ENCODE data around the gene VASH2. TPM values are rescaled to one million over a fixed set of nuclear protein-coding genes. Genes with fewer than 3 reads are reported as not detected.

The VASH2 gene
- total RNA-seq, 1 experiment from 2014 or later = 5.8 TPM

DNA sequence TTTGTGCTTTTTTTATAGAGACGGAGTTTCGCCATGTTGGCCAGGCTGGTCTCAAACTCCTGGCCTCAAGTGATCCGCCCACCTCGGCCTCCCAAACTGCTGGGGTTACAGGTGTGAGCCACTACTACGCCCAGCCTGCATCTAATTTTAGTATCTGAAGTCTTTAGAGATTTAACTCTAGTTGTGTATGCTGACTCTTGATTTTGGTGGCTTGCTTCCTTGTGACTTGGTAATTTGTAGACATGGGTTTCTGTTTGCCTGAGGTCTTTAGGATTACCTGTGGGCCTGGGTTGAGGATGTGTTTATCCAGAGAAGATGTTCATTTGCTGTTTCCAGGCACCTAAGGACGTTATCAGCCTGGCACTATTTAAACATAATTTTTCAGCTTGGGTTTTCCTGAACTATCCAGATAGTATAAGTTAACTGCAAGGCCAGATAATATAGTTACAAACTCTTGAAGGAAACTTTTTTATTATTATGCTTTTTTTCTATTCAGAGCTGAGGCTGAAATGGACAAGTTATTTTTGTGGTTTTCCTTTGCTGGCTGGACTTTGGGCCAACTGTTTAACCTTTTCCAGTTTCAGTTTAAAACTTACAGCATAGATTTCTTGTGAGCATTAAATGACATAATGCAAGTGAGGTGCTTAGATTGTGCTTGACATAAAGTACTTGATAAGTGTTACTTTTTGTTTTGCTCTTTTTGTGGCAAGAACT, 7.5 kb upstream of the VASH2 start:
- intact Hi-C loops (cut with micrococcal nuclease; ENCODE audit: unreplicated experiment) = no loop called here
- no peak for DNase-seq
- Mint-ChIP-seq H3K27me3 (ENCODE audit: unreplicated experiment) (no peaks in the 10 kb centered on the region), H3K9me3 (ENCODE audit: low read depth, unreplicated experiment) (no peaks in the 10 kb centered on the region), H3K4me1 (ENCODE audit: low read depth, unreplicated experiment) (no peaks in the 10 kb centered on the region), H3K27ac (ENCODE audit: unreplicated experiment) (no peak overlapping the region), H3K36me3 (ENCODE audit: insufficient read depth, unreplicated experiment) (no peaks in the 10 kb centered on the region), H3K4me3 (ENCODE audit: low read depth, unreplicated experiment) (no peak overlapping the region)
- BruUV-seq (replicated peaks) = no TSS peak
- TF ChIP-seq, protein P1, sequence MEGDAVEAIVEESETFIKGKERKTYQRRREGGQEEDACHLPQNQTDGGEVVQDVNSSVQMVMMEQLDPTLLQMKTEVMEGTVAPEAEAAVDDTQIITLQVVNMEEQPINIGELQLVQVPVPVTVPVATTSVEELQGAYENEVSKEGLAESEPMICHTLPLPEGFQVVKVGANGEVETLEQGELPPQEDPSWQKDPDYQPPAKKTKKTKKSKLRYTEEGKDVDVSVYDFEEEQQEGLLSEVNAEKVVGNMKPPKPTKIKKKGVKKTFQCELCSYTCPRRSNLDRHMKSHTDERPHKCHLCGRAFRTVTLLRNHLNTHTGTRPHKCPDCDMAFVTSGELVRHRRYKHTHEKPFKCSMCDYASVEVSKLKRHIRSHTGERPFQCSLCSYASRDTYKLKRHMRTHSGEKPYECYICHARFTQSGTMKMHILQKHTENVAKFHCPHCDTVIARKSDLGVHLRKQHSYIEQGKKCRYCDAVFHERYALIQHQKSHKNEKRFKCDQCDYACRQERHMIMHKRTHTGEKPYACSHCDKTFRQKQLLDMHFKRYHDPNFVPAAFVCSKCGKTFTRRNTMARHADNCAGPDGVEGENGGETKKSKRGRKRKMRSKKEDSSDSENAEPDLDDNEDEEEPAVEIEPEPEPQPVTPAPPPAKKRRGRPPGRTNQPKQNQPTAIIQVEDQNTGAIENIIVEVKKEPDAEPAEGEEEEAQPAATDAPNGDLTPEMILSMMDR (IDR thresholded peaks at IDR 0.05; ENCODE audit: unreplicated experiment) = no peak
- CTCF ChIA-PET = interaction anchor here (0.5 kb wide), 1 partner anchor 1184 kb away, joined by 3 read pairs; no protein-coding TSS in a partner anchor

DNA sequence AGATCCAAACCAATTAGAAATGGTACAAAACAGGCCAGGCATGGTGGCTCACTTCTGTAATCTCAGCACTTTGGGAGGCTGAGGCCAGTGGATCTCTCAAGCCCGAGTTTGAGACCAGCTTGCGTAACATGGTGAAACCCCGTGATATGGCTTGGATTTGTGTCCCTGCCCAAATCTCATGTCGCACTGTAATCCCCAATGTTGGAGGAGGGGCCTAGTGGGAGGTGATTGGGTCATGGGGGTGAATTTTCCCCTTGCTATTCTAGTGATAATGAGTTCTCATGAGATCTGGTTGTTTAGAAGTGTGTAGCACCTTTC, 7.0 kb upstream of the VASH2 start:
- no peak for DNase-seq
- no peaks in the 10 kb centered on the region for H3K36me3 Mint-ChIP-seq (ENCODE audit: insufficient read depth, unreplicated experiment)
- no peaks in the 10 kb centered on the region for H3K9me3 Mint-ChIP-seq (ENCODE audit: low read depth, unreplicated experiment)
- no peaks in the 10 kb centered on the region for H3K4me1 Mint-ChIP-seq (ENCODE audit: low read depth, unreplicated experiment)
- H3K27me3 Mint-ChIP-seq (ENCODE audit: unreplicated experiment) = no peaks in the 10 kb centered on the region
- no peak overlapping the region for H3K27ac Mint-ChIP-seq (ENCODE audit: unreplicated experiment)
- CTCF ChIA-PET = no interaction called here
- H3K4me3 Mint-ChIP-seq (ENCODE audit: low read depth, unreplicated experiment) = no peak overlapping the region
- TF ChIP-seq, protein P1 (IDR thresholded peaks at IDR 0.05; ENCODE audit: unreplicated experiment) = no peak
- intact Hi-C loops (cut with micrococcal nuclease; ENCODE audit: unreplicated experiment) = no loop called here
- no TSS peak for BruUV-seq (replicated peaks)

DNA sequence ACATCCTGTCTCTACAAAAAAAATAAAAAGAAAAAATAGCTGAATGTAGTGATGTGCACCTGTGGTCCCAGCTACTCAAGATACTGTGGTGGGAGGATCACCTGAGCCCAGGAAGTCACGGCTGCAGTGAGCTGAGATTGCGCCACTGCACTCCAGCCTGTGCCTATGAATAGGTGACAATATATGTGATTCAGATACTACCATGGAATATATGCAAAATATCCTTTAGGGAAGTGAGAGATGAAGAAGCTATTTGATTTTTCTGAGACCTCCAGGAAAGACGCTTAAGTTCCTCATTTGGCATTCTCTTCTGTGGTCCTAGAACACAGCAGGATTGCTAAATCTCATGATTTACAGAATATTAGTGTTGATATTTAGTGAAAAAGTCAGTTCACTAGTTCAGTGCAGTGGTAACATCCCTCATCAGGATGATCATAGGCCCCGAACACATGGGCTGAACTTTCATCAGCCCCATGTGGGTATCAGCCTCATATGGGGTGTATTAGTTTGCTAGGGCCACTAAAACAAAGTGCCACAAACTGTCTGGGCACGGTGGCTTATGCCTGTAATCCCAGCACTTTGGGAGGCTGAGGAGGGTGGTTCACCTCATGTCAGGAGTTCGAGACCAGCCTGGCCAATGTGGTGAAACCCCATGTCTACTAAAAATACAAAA, 6.0 kb upstream of the VASH2 start:
- CTCF ChIA-PET = interaction anchor here (0.6 kb wide), 1 partner anchor 536 kb away, joined by 4 read pairs; no protein-coding TSS in a partner anchor
- BruUV-seq (replicated peaks) = no TSS peak

DNA sequence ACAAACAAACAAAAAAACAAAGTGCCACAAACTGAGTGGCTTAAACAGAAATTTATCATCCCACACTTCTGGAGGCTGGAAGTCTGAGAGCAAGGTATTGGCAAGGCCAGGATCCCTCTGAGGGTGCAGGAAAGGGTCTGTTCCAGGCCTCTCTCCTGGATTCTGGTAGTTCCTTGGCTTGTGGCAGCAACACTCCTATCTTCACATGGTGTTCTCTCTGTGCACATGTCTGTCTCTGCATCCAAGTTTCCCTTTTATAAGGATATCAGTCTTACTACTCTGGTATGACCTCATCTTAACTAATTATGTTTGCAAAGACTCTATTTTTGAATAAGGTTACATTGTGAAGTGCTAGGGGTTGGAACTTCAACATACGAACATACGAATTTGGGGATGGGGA, 5.3 kb upstream of the VASH2 start:
- BruUV-seq (replicated peaks) = no TSS peak
- intact Hi-C loops (cut with micrococcal nuclease; ENCODE audit: unreplicated experiment) = no loop called here
- no peak overlapping the region for H3K4me3 Mint-ChIP-seq (ENCODE audit: low read depth, unreplicated experiment)
- H3K9me3 Mint-ChIP-seq (ENCODE audit: low read depth, unreplicated experiment) = no peaks in the 10 kb centered on the region
- no peaks in the 10 kb centered on the region for H3K27me3 Mint-ChIP-seq (ENCODE audit: unreplicated experiment)
- H3K36me3 Mint-ChIP-seq (ENCODE audit: insufficient read depth, unreplicated experiment) = peaks cover 1% of the 10 kb centered on the region
- DNase-seq = no peak
- TF ChIP-seq, protein P1 (IDR thresholded peaks at IDR 0.05; ENCODE audit: unreplicated experiment) = no peak
- CTCF ChIA-PET = no interaction called here
- no peak overlapping the region for H3K27ac Mint-ChIP-seq (ENCODE audit: unreplicated experiment)
- peaks cover 3% of the 10 kb centered on the region for H3K4me1 Mint-ChIP-seq (ENCODE audit: low read depth, unreplicated experiment)

More for the DNA sequence above, 6.0 kb upstream of the VASH2 start:
- Mint-ChIP-seq H3K9me3 (ENCODE audit: low read depth, unreplicated experiment) (no peaks in the 10 kb centered on the region), H3K27ac (ENCODE audit: unreplicated experiment) (no peak overlapping the region), H3K27me3 (ENCODE audit: unreplicated experiment) (no peaks in the 10 kb centered on the region), H3K4me3 (ENCODE audit: low read depth, unreplicated experiment) (no peak overlapping the region), H3K4me1 (ENCODE audit: low read depth, unreplicated experiment) (no peaks in the 10 kb centered on the region), H3K36me3 (ENCODE audit: insufficient read depth, unreplicated experiment) (no peaks in the 10 kb centered on the region)
- TF ChIP-seq, protein P1 (IDR thresholded peaks at IDR 0.05; ENCODE audit: unreplicated experiment) = no peak
- DNase-seq = no peak
- intact Hi-C loops (cut with micrococcal nuclease; ENCODE audit: unreplicated experiment) = no loop called here

All from Calu3 (cell line).